Endodermal cell (in vitro differentiated cells): ENCODE results near the gene TARBP1. TPM values are rescaled to one million over a fixed set of nuclear protein-coding genes. Genes with fewer than 3 reads are reported as not detected.

Source experiments
- DNase-seq: peaks from one replicate; pipeline ENCODE4 v3.0.0-alpha.2; 2017
- H3K27ac ChIP-seq: 2 replicates; pipeline ENCODE4 v1.5.1; 2013; ENCODE audit warnings: mild to moderate bottlenecking, low read depth, low read length, moderate library complexity
- H3K27me3 ChIP-seq: 2 replicates; pipeline ENCODE4 v1.6.1; 2013; ENCODE audit warnings: mild to moderate bottlenecking, low read length, moderate library complexity; ENCODE audit not compliant: insufficient read depth, control insufficient read depth, poor library complexity, severe bottlenecking
- H3K36me3 ChIP-seq: 2 replicates; pipeline ENCODE4 v1.7.0; 2013; ENCODE audit warnings: mild to moderate bottlenecking, low read length, moderate library complexity; ENCODE audit not compliant: control insufficient read depth, insufficient read depth
- H3K4me1 ChIP-seq: one replicate; pipeline ENCODE4 v1.7.0; 2013; ENCODE audit warnings: low read length; ENCODE audit not compliant: control insufficient read depth, insufficient read depth
- H3K4me3 ChIP-seq: 2 replicates; pipeline ENCODE4 v1.5.1; 2013; ENCODE audit warnings: mild to moderate bottlenecking, low read length, moderate library complexity
- H3K9ac ChIP-seq: 2 replicates; pipeline ENCODE4 v1.6.1; 2013; ENCODE audit warnings: mild to moderate bottlenecking, low read length, moderate library complexity; ENCODE audit not compliant: poor library complexity, severe bottlenecking; ENCODE audit errors: extremely low read depth
- H3K9me3 ChIP-seq: 2 replicates; pipeline ENCODE4 v1.6.1; 2013; ENCODE audit warnings: mild to moderate bottlenecking, low read length, moderate library complexity; ENCODE audit not compliant: control insufficient read depth
- H3K27ac Mint-ChIP-seq: 2 replicates; pipeline ENCODE4 v1.8.0; 2020; ENCODE audit warnings: mixed read lengths
- H3K27me3 Mint-ChIP-seq: 2 replicates; pipeline ENCODE4 v1.8.0; 2021; ENCODE audit warnings: mild to moderate bottlenecking, mixed read lengths; ENCODE audit not compliant: insufficient read depth
- H3K36me3 Mint-ChIP-seq: 2 replicates; pipeline ENCODE4 v1.8.0; 2020; ENCODE audit warnings: low read depth, mixed read lengths
- H3K4me1 Mint-ChIP-seq: 2 replicates; pipeline ENCODE4 v1.8.0; 2020; ENCODE audit warnings: mixed read lengths
- H3K4me3 Mint-ChIP-seq: 2 replicates; pipeline ENCODE4 v1.8.0; 2020; ENCODE audit warnings: mild to moderate bottlenecking, moderate library complexity, mixed read lengths
- H3K9me3 Mint-ChIP-seq: 2 replicates; pipeline ENCODE4 v1.8.0; 2020; ENCODE audit warnings: mild to moderate bottlenecking, mixed read lengths
- CTCF ChIP-seq: fragments of 200-600 bp; sonication (generic); conservative IDR thresholded peaks from 2 replicates; pipeline ENCODE4 v1.5.0; 2021; ENCODE audit warnings: antibody characterized with exemption, mild to moderate bottlenecking
- WGBS, 2 experiments: methylation state at CpG; one replicate each; pipeline versions ENCODE4 v1.1.5 to v1.1.7; 2013; ENCODE audit warnings: missing lambda C conversion rate in 2 of 2, mixed read lengths in 1 of 2; ENCODE audit not compliant: insufficient coverage in 1 of 2, insufficient read length in 1 of 2; 5-methylcytosine and 5-hydroxymethylcytosine counted together
- total RNA-seq, 2 donors: library from RNA; stranded (reverse); fragmentation: NEBNext Ultra II Directional in 1 of 2; extraction: Animal tissue kit (Norgen Biotek cat#: 25700) in 1 of 2; gene quantifications; 2 replicates in 1 of 2; 3 replicates in 1 of 2; pipeline ENCODE4 v1.2.1, GENCODE V29; 2021

TARBP1 gene
- total RNA-seq, 2 donors from 2014 or later, result 45.3 to 62.4 TPM

- Mint-ChIP-seq H3K9me3 (no peaks in the 10 kb centered on the region), H3K36me3 (peaks cover 58% of the 10 kb centered on the region), H3K4me1 (no peaks in the 10 kb centered on the region), H3K4me3 (no peak overlapping the region), H3K27ac (no peak overlapping the region), H3K27me3 (no peaks in the 10 kb centered on the region)
- TF ChIP-seq CTCF, result no peak
- Histone ChIP-seq H3K27ac (no peak overlapping the region), H3K36me3 (peaks cover 40% of the 10 kb centered on the region), H3K4me1 (no peaks in the 10 kb centered on the region), H3K9me3 (no peaks in the 10 kb centered on the region), H3K27me3 (no peaks in the 10 kb centered on the region), H3K9ac (no peak overlapping the region), H3K4me3 (no peak overlapping the region)
- 97 to 100% methylated on average over 2 to 6 of the region's 6 CpGs for WGBS, 2 experiments
- DNase-seq, result no peak
Measured at GRCh38 chr1:234466945-234467344, 12.0 kb downstream of the TARBP1 start.

- no peak for DNase-seq
- H3K36me3 Mint-ChIP-seq, result peaks cover 62% of the 10 kb centered on the region
Measured at GRCh38 chr1:234463749-234464148, 15.2 kb downstream of the TARBP1 start.

GRCh38 chr1:234460652-234461051, 18.3 kb downstream of the TARBP1 start:
- Mint-ChIP-seq H3K4me1 (no peaks in the 10 kb centered on the region), H3K4me3 (no peak overlapping the region), H3K36me3 (peaks cover 54% of the 10 kb centered on the region), H3K27me3 (no peaks in the 10 kb centered on the region), H3K27ac (no peak overlapping the region), H3K9me3 (no peaks in the 10 kb centered on the region)
- no peak overlapping the region for H3K9ac ChIP-seq
- no peak overlapping the region for H3K4me3 ChIP-seq
- TF ChIP-seq CTCF, result no peak
- H3K9me3 ChIP-seq, result no peaks in the 10 kb centered on the region
- no peak overlapping the region for H3K27ac ChIP-seq
- no peak for DNase-seq
- H3K27me3 ChIP-seq, result no peaks in the 10 kb centered on the region
- WGBS, 2 experiments, result 94 to 95% methylated on average over 5 of the region's 5 CpGs
- peaks cover 36% of the 10 kb centered on the region for H3K36me3 ChIP-seq
- no peaks in the 10 kb centered on the region for H3K4me1 ChIP-seq

More at GRCh38 chr1:234463749-234464148, 15.2 kb downstream of the TARBP1 start:
- H3K4me3 Mint-ChIP-seq, result no peak overlapping the region
- TF ChIP-seq CTCF, result no peak
- Histone ChIP-seq H3K4me3 (no peak overlapping the region), H3K9ac (no peak overlapping the region), H3K27me3 (no peaks in the 10 kb centered on the region), H3K27ac (no peak overlapping the region), H3K4me1 (no peaks in the 10 kb centered on the region), H3K9me3 (no peaks in the 10 kb centered on the region), H3K36me3 (peaks cover 49% of the 10 kb centered on the region)
- H3K4me1 Mint-ChIP-seq, result no peaks in the 10 kb centered on the region
- no peaks in the 10 kb centered on the region for H3K27me3 Mint-ChIP-seq
- no peak overlapping the region for H3K27ac Mint-ChIP-seq
- H3K9me3 Mint-ChIP-seq, result no peaks in the 10 kb centered on the region
